DOHH2 (cell line): Measurements from ENCODE around the gene SCN1A.

Source experiments
- EZH2phosphoT487 ChIP-seq: fragments of 200-600 bp; sonication (generic); IDR thresholded peaks from 2 replicates; pipeline ENCODE4 v1.6.1; 2017; ENCODE audit warnings: borderline replicate concordance, mild to moderate bottlenecking, antibody characterized with exemption, low read length, moderate library complexity, mixed read lengths
- TF ChIP-seq, protein P1 (sequence below): fragments of 200-600 bp; sonication (generic); IDR thresholded peaks from one replicate; pipeline ENCODE4 v1.5.1; 2014; ENCODE audit warnings: antibody characterized with exemption, mild to moderate bottlenecking, low read depth, low read length; ENCODE audit not compliant: poor library complexity, severe bottlenecking

DNA sequence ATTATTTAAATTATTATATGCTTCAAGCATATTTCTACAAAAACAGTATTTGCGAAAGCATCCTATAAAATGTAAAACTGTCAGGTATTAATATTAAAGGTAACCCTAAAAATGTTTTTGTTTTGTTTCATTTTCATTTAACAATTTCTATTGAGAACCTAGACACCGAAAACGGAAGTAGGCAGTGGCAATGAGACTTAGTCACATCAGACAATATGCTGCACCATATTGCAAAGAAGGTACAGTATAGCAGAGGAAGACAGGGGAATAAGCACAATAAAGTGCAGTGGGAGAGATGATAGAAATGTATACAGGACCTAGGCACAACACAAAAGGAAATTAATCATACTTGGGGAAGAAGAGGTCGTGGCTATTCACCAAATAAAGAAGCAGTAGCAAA lies 12.2 kb downstream of the SCN1A start:
- TF ChIP-seq, protein P1, sequence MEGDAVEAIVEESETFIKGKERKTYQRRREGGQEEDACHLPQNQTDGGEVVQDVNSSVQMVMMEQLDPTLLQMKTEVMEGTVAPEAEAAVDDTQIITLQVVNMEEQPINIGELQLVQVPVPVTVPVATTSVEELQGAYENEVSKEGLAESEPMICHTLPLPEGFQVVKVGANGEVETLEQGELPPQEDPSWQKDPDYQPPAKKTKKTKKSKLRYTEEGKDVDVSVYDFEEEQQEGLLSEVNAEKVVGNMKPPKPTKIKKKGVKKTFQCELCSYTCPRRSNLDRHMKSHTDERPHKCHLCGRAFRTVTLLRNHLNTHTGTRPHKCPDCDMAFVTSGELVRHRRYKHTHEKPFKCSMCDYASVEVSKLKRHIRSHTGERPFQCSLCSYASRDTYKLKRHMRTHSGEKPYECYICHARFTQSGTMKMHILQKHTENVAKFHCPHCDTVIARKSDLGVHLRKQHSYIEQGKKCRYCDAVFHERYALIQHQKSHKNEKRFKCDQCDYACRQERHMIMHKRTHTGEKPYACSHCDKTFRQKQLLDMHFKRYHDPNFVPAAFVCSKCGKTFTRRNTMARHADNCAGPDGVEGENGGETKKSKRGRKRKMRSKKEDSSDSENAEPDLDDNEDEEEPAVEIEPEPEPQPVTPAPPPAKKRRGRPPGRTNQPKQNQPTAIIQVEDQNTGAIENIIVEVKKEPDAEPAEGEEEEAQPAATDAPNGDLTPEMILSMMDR, result no peak
- TF ChIP-seq EZH2phosphoT487, result no peak
